Esophagus muscularis mucosa (tissue), 4 donors: ENCODE measurements around the gene PLXDC1. TPM values are rescaled to one million over a fixed set of nuclear protein-coding genes. Genes with fewer than 3 reads are reported as not detected.
"Not testable (repeated sequence)": the region's sequence is repeated elsewhere in the genome, so short reads cannot be mapped to it uniquely, and the experiment has no call there.

Experiments
- DNase-seq: peaks from one replicate; pipeline ENCODE4 v3.0.0-alpha.2; 2017; ENCODE audit errors: extremely low spot score
- H3K27ac ChIP-seq, 4 donors: fragments of 200-600 bp; sonication (generic); replicated peaks in 1 of 4; 1 replicate in 3 of 4; 2 replicates in 1 of 4; pipeline ENCODE4 v1.5.1; 2016 to 2019; ENCODE audit warnings: mild to moderate bottlenecking in 1 of 4
- H3K27me3 ChIP-seq, 4 donors: fragments of 200-600 bp; sonication (generic); one replicate each; pipeline versions ENCODE4 v1.5.1 to v1.6.0; 2016 to 2019
- H3K36me3 ChIP-seq, 4 donors: fragments of 200-600 bp; sonication (generic); one replicate each; pipeline ENCODE4 v1.5.1; 2016 to 2019
- H3K4me1 ChIP-seq, 4 donors: fragments of 200-600 bp; sonication (generic); one replicate each; pipeline ENCODE4 v1.5.1; 2016 to 2019
- H3K4me3 ChIP-seq, 4 donors: fragments of 200-600 bp; sonication (generic); 1 replicate in 2 of 4; 2 replicates in 2 of 4; pipeline ENCODE4 v1.5.1; 2016 to 2019; ENCODE audit warnings: mild to moderate bottlenecking in 4 of 4, moderate library complexity in 1 of 4
- H3K9me3 ChIP-seq, 4 donors: fragments of 200-600 bp; sonication (generic); 1 replicate in 3 of 4; 2 replicates in 1 of 4; pipeline ENCODE4 v1.5.1; 2016 to 2019
- CTCF ChIP-seq, 3 experiments: fragments of 200-600 bp in 2 of 3; fragments of 450-650 bp in 1 of 3; sonication (generic) in 2 of 3; IDR thresholded peaks; one replicate each; pipeline ENCODE4 v1.5.1; 2017 to 2019; ENCODE audit warnings: antibody characterized with exemption in 3 of 3, mild to moderate bottlenecking in 2 of 3, moderate library complexity in 1 of 3
- EP300 ChIP-seq: sonication (generic); formaldehyde crosslinking; IDR thresholded peaks from one replicate; pipeline ENCODE4 v1.6.1; 2017; ENCODE audit warnings: antibody characterized with exemption
- POLR2A ChIP-seq: fragments of 450-650 bp; IDR thresholded peaks from one replicate; pipeline ENCODE4 v1.6.1; 2017; ENCODE audit warnings: antibody characterized with exemption, moderate library complexity, mild to moderate bottlenecking, low read depth
- POLR2AphosphoS5 ChIP-seq, 2 donors: sonication (generic); formaldehyde crosslinking; IDR thresholded peaks; one replicate each; pipeline ENCODE4 v1.6.1; 2017; ENCODE audit warnings: antibody characterized with exemption in 2 of 2
- WGBS: methylation state at CpG from one replicate; pipeline ENCODE4 v1.1.5; 2018; 5-methylcytosine and 5-hydroxymethylcytosine counted together
- intact Hi-C: fragments of 100-400 bp; cut with DNase I; formaldehyde crosslinking; loops from one replicate; pipeline ENCODE4 v1.15.1; 2023
- total RNA-seq, 4 donors: library from RNA; depleted of rRNA; stranded (reverse); fragments of >200 nt; gene quantifications; one replicate each; pipeline versions ENCODE4 v1.1.0 to v1.2.1, GENCODE V29; 2016

PLXDC1 gene
- total RNA-seq, 4 donors from 2014 or later = 7.5 to 17.0 (median 11.0) TPM

DNA sequence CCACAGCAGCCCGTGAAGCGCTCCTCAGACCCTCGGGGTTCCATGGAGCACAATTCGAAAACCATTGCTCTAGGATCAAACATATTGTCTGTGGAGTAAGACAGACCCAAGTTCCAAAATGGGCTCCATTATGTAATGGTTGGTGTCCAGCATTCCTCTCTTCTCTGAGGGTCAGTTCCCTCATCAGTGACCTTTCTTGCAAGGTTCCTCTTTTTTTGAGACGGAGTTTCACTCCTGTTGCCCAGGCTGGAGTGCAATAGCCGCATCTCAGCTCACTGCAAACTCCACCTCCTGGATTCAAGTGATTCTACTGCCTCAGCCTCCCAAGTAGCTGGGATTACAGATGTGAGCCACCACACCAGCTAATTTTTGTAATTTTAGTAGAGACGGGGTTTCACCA lies 28.4 kb downstream of the PLXDC1 start:
- intact Hi-C loops = no loop called here
- DNase-seq = no peak
- WGBS = 88% methylated on average over 7 of the region's 7 CpGs
- Histone ChIP-seq H3K27me3 (no peaks in the 10 kb centered on the region), H3K36me3 (no peaks in the 10 kb centered on the region), H3K27ac (no peak overlapping the region), H3K4me1 (no peaks in the 10 kb centered on the region), H3K9me3 (no peaks in the 10 kb centered on the region), H3K4me3 (no peak overlapping the region)
- TF ChIP-seq POLR2AphosphoS5 (IDR thresholded peaks at IDR 0.05) (no peak), POLR2A (no peak), CTCF (IDR thresholded peaks at IDR 0.05) (no peak), EP300 (no peak)

GRCh38 chr17:39121919-39122318 lies 29.5 kb downstream of the PLXDC1 start:
- H3K4me1 ChIP-seq, H3K27ac ChIP-seq, H3K9me3 ChIP-seq, DNase-seq, intact Hi-C loops, H3K36me3 ChIP-seq, H3K4me3 ChIP-seq, H3K27me3 ChIP-seq: not testable (repeated sequence)
- 92% methylated on average over 10 of the region's 10 CpGs for WGBS

- Histone ChIP-seq H3K27me3 (no peaks in the 10 kb centered on the region), H3K4me1 (peaks cover 3 to 17% (median 16%) of the 10 kb centered on the region in 4 donors), H3K36me3 (no peaks in the 10 kb centered on the region), H3K9me3 (no peaks in the 10 kb centered on the region), H3K27ac (no peak overlapping the region), H3K4me3 (no peak overlapping the region)
- TF ChIP-seq POLR2A = no peak
- TF ChIP-seq CTCF (IDR thresholded peaks at IDR 0.05) = no peak
- no peak for TF ChIP-seq POLR2AphosphoS5 (IDR thresholded peaks at IDR 0.05)
- TF ChIP-seq EP300 = no peak
- WGBS = 90% methylated on average over 5 of the region's 5 CpGs
- DNase-seq = no peak
- intact Hi-C loops = no loop called here
Measured at GRCh38 chr17:39118674-39119419, 32.6 kb downstream of the PLXDC1 start.

- intact Hi-C loops = no loop called here
- peaks cover 3 to 18% (median 17%) of the 10 kb centered on the region in 4 donors for H3K4me1 ChIP-seq
- no peak overlapping the region for H3K27ac ChIP-seq
- WGBS = 36% methylated on average over 1 of the region's 3 CpGs
- H3K36me3 ChIP-seq = no peaks in the 10 kb centered on the region
- no peak for TF ChIP-seq CTCF (IDR thresholded peaks at IDR 0.05)
- no peak for TF ChIP-seq POLR2A
- TF ChIP-seq EP300 = no peak
- TF ChIP-seq POLR2AphosphoS5 (IDR thresholded peaks at IDR 0.05) = no peak
- no peaks in the 10 kb centered on the region for H3K9me3 ChIP-seq
- no peak for DNase-seq
- H3K4me3 ChIP-seq = no peak overlapping the region
- no peaks in the 10 kb centered on the region for H3K27me3 ChIP-seq
Measured at GRCh38 chr17:39116224-39116623, 35.2 kb downstream of the PLXDC1 start.

GRCh38 chr17:39115135-39115534 lies 36.3 kb downstream of the PLXDC1 start:
- Histone ChIP-seq H3K27me3 (no peaks in the 10 kb centered on the region), H3K27ac (peak overlapping the region; percentile 43 to 68 (median 56)), H3K4me3 (no peak overlapping the region), H3K36me3 (no peaks in the 10 kb centered on the region), H3K9me3 (no peaks in the 10 kb centered on the region), H3K4me1 (peaks cover 7 to 29% (median 28%) of the 10 kb centered on the region in 4 donors)
- TF ChIP-seq EP300 = no peak
- TF ChIP-seq POLR2AphosphoS5 (IDR thresholded peaks at IDR 0.05) = no peak
- TF ChIP-seq POLR2A = no peak
- TF ChIP-seq CTCF (IDR thresholded peaks at IDR 0.05) = no peak
- intact Hi-C loops = no loop called here
- 49% methylated on average over 2 of the region's 5 CpGs for WGBS
- no peak for DNase-seq
